ENCODE measurements around the gene MRNIP.
"Not testable (repeated sequence)": the region's sequence is repeated elsewhere in the genome, so short reads cannot be mapped to it uniquely, and the experiment has no call there.

MRNIP gene

GRCh38 chr5:179887802-179888201 lies 29.2 kb upstream of the MRNIP start:
- no peak for DNase-seq

- no peak for DNase-seq
These were observed 28.5 kb upstream of the MRNIP start for GRCh38 chr5:179887095-179887494.

- DNase-seq, result no peak
These were observed 27.7 kb upstream of the MRNIP start for GRCh38 chr5:179886190-179886911.

- no peak for DNase-seq
These were observed 27.0 kb upstream of the MRNIP start for GRCh38 chr5:179885491-179886090.

- no peak for DNase-seq
These were observed 24.5 kb upstream of the MRNIP start for GRCh38 chr5:179883163-179883562.

- DNase-seq, result no peak
These were observed 23.7 kb upstream of the MRNIP start for GRCh38 chr5:179882338-179882737.

- no peak for DNase-seq
These were observed 22.4 kb upstream of the MRNIP start for GRCh38 chr5:179880848-179881590.

- no peak for DNase-seq
These were observed 21.5 kb upstream of the MRNIP start for GRCh38 chr5:179880066-179880650.

GRCh38 chr5:179879690-179880010 lies 21.0 kb upstream of the MRNIP start:
- DNase-seq, result no peak

- DNase-seq, result no peak
These were observed 20.5 kb upstream of the MRNIP start for GRCh38 chr5:179879003-179879689.

- DNase-seq, result no peak
These were observed 19.8 kb upstream of the MRNIP start for GRCh38 chr5:179878222-179879002.

- no peak for DNase-seq
These were observed 18.0 kb upstream of the MRNIP start for GRCh38 chr5:179876610-179876952.

GRCh38 chr5:179875741-179876609 lies 17.4 kb upstream of the MRNIP start:
- DNase-seq, result no peak

GRCh38 chr5:179874536-179875292 lies 16.1 kb upstream of the MRNIP start:
- no peak for DNase-seq

- no peak for DNase-seq
These were observed 15.5 kb upstream of the MRNIP start for GRCh38 chr5:179874136-179874535.

GRCh38 chr5:179873588-179874110 lies 15.0 kb upstream of the MRNIP start:
- DNase-seq, result no peak

GRCh38 chr5:179872828-179873575 lies 14.4 kb upstream of the MRNIP start:
- no peak for DNase-seq

GRCh38 chr5:179872055-179872827 lies 13.6 kb upstream of the MRNIP start:
- no peak for DNase-seq

GRCh38 chr5:179871533-179871932 lies 12.9 kb upstream of the MRNIP start:
- DNase-seq, result not testable (repeated sequence)
